Upper lobe of left lung (tissue), 4 donors: ENCODE results near the gene RGS12.

Experiments
- EP300 ChIP-seq, 4 donors: sonication (generic); formaldehyde crosslinking; IDR thresholded peaks; one replicate each; pipeline ENCODE4 v1.5.1; 2017; ENCODE audit warnings: antibody characterized with exemption in 4 of 4, control low read depth in 2 of 4
- TF ChIP-seq, protein P1 (sequence below), 6 experiments: fragments of 450-650 bp in 4 of 6; fragments of 200-600 bp in 2 of 6; sonication (generic) in 2 of 6; IDR thresholded peaks; one replicate each; pipeline ENCODE4 v1.5.1; 2016 to 2019; ENCODE audit warnings: antibody characterized with exemption in 6 of 6

DNA sequence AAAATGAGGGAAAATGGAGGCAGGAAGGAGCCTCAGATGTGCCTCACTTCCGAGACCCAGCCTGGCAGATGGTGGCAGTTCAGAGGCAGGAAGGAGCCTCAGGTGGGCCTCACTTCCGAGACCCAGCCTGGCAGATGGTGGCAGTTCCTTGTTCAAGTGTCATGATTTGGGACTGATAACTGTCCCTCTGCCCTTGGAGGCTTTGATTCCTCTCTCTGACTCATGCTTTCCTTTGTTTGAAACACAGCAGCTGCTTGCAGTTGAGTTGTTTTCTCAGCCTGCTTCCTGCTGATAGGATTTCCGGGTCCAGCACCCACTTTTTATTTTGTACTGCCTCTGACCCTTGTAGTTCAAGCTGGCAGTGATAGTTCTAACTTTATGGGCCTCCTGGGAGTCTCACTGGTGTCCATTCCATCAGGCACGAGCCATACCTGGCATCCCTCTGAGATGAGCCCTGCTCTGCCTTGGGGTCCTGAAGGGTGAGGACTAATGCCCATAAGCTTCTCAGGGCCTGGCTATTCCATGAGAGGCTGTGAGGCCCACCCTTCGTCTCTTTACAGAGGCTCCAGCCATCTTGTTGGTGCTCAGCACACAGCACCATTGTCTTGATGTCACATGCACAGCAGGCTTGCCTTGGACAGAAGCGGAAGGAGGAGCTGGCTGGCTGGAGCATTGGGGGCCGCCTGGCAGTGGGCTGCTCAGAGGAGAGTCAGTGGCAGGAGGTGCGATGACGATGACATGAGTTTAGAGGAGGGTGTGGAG, 13.0 kb downstream of the RGS12 start:
- TF ChIP-seq, protein P1, sequence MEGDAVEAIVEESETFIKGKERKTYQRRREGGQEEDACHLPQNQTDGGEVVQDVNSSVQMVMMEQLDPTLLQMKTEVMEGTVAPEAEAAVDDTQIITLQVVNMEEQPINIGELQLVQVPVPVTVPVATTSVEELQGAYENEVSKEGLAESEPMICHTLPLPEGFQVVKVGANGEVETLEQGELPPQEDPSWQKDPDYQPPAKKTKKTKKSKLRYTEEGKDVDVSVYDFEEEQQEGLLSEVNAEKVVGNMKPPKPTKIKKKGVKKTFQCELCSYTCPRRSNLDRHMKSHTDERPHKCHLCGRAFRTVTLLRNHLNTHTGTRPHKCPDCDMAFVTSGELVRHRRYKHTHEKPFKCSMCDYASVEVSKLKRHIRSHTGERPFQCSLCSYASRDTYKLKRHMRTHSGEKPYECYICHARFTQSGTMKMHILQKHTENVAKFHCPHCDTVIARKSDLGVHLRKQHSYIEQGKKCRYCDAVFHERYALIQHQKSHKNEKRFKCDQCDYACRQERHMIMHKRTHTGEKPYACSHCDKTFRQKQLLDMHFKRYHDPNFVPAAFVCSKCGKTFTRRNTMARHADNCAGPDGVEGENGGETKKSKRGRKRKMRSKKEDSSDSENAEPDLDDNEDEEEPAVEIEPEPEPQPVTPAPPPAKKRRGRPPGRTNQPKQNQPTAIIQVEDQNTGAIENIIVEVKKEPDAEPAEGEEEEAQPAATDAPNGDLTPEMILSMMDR (IDR thresholded peaks at IDR 0.05): no peak
- no peak for TF ChIP-seq EP300 (IDR thresholded peaks at IDR 0.05)
